NT2/D1 (cell line): Measurements from ENCODE around the gene LRRN4.
A peak's percentile ranks its signal among the peaks of the same experiment; 100 is the strongest.

Experiments
- DNase-seq: peaks from one replicate; pipeline ENCODE4 v3.0.0-alpha.2; 2011; ENCODE audit warnings: low read depth, low spot score
- H3K27me3 ChIP-seq: 2 replicates; pipeline ENCODE4 v1.6.0; 2011; ENCODE audit warnings: mild to moderate bottlenecking; ENCODE audit not compliant: insufficient read length, insufficient read depth
- H3K36me3 ChIP-seq: 2 replicates; pipeline ENCODE4 v1.6.1; 2011; ENCODE audit warnings: mild to moderate bottlenecking, low read length, mixed read lengths; ENCODE audit not compliant: insufficient read depth, insufficient read length
- H3K4me1 ChIP-seq: 2 replicates; pipeline ENCODE4 v1.5.1; 2011; ENCODE audit not compliant: insufficient read depth, insufficient read length
- H3K4me3 ChIP-seq: 2 replicates; pipeline ENCODE4 v1.5.1; 2011; ENCODE audit warnings: low read depth; ENCODE audit not compliant: insufficient read length
- H3K9ac ChIP-seq: 2 replicates; pipeline ENCODE4 v1.6.0; 2011; ENCODE audit warnings: low read depth; ENCODE audit not compliant: insufficient read length
- H3K9me3 ChIP-seq: 2 replicates; pipeline ENCODE4 v1.5.1; 2011; ENCODE audit warnings: mild to moderate bottlenecking, low read length; ENCODE audit not compliant: insufficient read depth
- SUZ12 ChIP-seq: IDR thresholded peaks from 2 replicates; pipeline ENCODE4 v1.6.1; 2011; ENCODE audit not compliant: insufficient read length, insufficient read depth; ENCODE audit errors: extremely low read depth
- YY1 ChIP-seq: IDR thresholded peaks from 2 replicates; pipeline ENCODE4 v1.6.1; 2011; ENCODE audit not compliant: insufficient read length, insufficient read depth
- ZNF274 ChIP-seq: IDR thresholded peaks from 2 replicates; pipeline ENCODE4 v1.6.1; 2011; ENCODE audit warnings: mild to moderate bottlenecking, low read depth, low read length

The LRRN4 gene

GRCh38 chr20:6014017-6014416 is 39.8 kb downstream of the LRRN4 start:
- TF ChIP-seq YY1 (no peak), ZNF274 (no peak), SUZ12 (no peak)
- Histone ChIP-seq H3K27me3 (no peaks in the 10 kb centered on the region), H3K9ac (no peak overlapping the region), H3K9me3 (no peaks in the 10 kb centered on the region), H3K36me3 (peaks cover 54% of the 10 kb centered on the region), H3K4me1 (no peaks in the 10 kb centered on the region), H3K4me3 (no peak overlapping the region)
- no peak for DNase-seq

- DNase-seq = no peak
- no peak overlapping the region for H3K4me3 ChIP-seq
- no peak overlapping the region for H3K9ac ChIP-seq
- no peaks in the 10 kb centered on the region for H3K27me3 ChIP-seq
- H3K4me1 ChIP-seq = no peaks in the 10 kb centered on the region
- TF ChIP-seq SUZ12 = no peak
- TF ChIP-seq ZNF274 = no peak
- no peak for TF ChIP-seq YY1
- H3K9me3 ChIP-seq = no peaks in the 10 kb centered on the region
- H3K36me3 ChIP-seq = peaks cover 54% of the 10 kb centered on the region
Observed at GRCh38 chr20:6012179-6012578, 41.7 kb downstream of the LRRN4 start.

- Histone ChIP-seq H3K4me1 (no peaks in the 10 kb centered on the region), H3K36me3 (peaks cover 33% of the 10 kb centered on the region), H3K9ac (no peak overlapping the region), H3K9me3 (no peaks in the 10 kb centered on the region), H3K4me3 (no peak overlapping the region), H3K27me3 (no peaks in the 10 kb centered on the region)
- DNase-seq = no peak
- TF ChIP-seq SUZ12 (no peak), YY1 (no peak), ZNF274 (no peak)
Observed at GRCh38 chr20:6008254-6008653, 45.6 kb downstream of the LRRN4 start.

- Histone ChIP-seq H3K9ac (no peak overlapping the region), H3K4me3 (peak overlapping the region; percentile 86), H3K4me1 (no peaks in the 10 kb centered on the region), H3K36me3 (peaks cover 27% of the 10 kb centered on the region), H3K9me3 (no peaks in the 10 kb centered on the region), H3K27me3 (no peaks in the 10 kb centered on the region)
- no peak for DNase-seq
- TF ChIP-seq ZNF274 = no peak
- TF ChIP-seq YY1 = no peak
- TF ChIP-seq SUZ12 = no peak
Observed at GRCh38 chr20:6007529-6008103, 46.2 kb downstream of the LRRN4 start.

- peak overlapping the region; percentile 86 for H3K4me3 ChIP-seq
Observed at GRCh38 chr20:6007094-6007528, 46.7 kb downstream of the LRRN4 start.

GRCh38 chr20:6006603-6006949 is 47.3 kb downstream of the LRRN4 start:
- H3K9ac ChIP-seq = peak overlapping the region; percentile 94
- H3K4me3 ChIP-seq = peak overlapping the region; percentile 86
- DNase-seq = no peak
- H3K36me3 ChIP-seq = peaks cover 17% of the 10 kb centered on the region
- no peaks in the 10 kb centered on the region for H3K4me1 ChIP-seq
- H3K9me3 ChIP-seq = no peaks in the 10 kb centered on the region
- no peak for TF ChIP-seq ZNF274
- no peak for TF ChIP-seq YY1
- no peak for TF ChIP-seq SUZ12
- H3K27me3 ChIP-seq = no peaks in the 10 kb centered on the region

More at GRCh38 chr20:6007094-6007528, 46.7 kb downstream of the LRRN4 start:
- Histone ChIP-seq H3K4me1 (no peaks in the 10 kb centered on the region), H3K27me3 (no peaks in the 10 kb centered on the region), H3K9me3 (no peaks in the 10 kb centered on the region), H3K36me3 (peaks cover 22% of the 10 kb centered on the region), H3K9ac (peak overlapping the region; percentile 94)
- TF ChIP-seq YY1 (no peak), ZNF274 (no peak), SUZ12 (no peak)
- no peak for DNase-seq

GRCh38 chr20:6000871-6001270 is 53.0 kb downstream of the LRRN4 start:
- Histone ChIP-seq H3K4me1 (no peaks in the 10 kb centered on the region), H3K36me3 (peaks cover 21% of the 10 kb centered on the region)
- TF ChIP-seq ZNF274 (no peak), SUZ12 (no peak), YY1 (no peak)

More at GRCh38 chr20:6000871-6001270, 53.0 kb downstream of the LRRN4 start:
- Histone ChIP-seq H3K4me3 (no peak overlapping the region), H3K27me3 (no peaks in the 10 kb centered on the region), H3K9me3 (no peaks in the 10 kb centered on the region), H3K9ac (no peak overlapping the region)
- DNase-seq = no peak
